Spleen (tissue), 7 donors: ENCODE data around the gene RIPOR3.

Experiments used
- POLR2A ChIP-seq, 3 donors: fragments of 450-650 bp; IDR thresholded peaks; one replicate each; pipeline ENCODE4 v1.5.1; 2017; ENCODE audit warnings: antibody characterized with exemption in 3 of 3, mild to moderate bottlenecking in 1 of 3
- TF ChIP-seq, protein P1 (sequence below), 11 experiments: fragments of 200-600 bp in 7 of 11; fragments of 450-650 bp in 4 of 11; sonication (generic) in 4 of 11; IDR thresholded peaks in 8 of 11; conservative IDR thresholded peaks in 3 of 11; 1 replicate in 7 of 11; 2 replicates in 4 of 11; pipeline versions ENCODE4 v1.4.0 to v1.8.0; 2016 to 2021; ENCODE audit warnings: antibody characterized with exemption in 11 of 11, inconsistent platforms in 4 of 11, mild to moderate bottlenecking in 1 of 11
- donor health status: DM: no; HTN: no; CAD: no; lungs with moderate emphysema.
- donor health status: DM: no; HTN: no; CAD: no.
- donor health status: DM: no; HTN: no; CAD: no.

DNA sequence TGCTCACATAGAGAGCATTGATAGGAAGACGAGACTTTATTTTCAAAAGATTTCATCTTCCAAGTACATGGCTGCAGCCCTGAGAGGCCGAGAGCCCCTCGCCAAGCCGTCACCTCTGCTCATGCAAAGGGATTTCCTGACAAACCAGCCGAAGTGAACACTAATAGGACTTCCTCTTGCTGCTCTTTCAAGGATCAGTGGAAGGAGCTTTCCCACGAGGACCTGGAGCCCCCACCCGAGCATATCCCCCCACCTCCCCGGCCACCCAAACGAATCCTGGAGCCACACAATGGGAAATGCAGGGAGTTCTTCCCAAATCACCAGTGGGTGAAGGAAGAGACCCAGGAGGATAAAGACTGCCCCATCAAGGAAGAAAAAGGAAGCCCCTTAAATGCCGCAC, 111.8 kb downstream of the RIPOR3 start:
- TF ChIP-seq, protein P1, sequence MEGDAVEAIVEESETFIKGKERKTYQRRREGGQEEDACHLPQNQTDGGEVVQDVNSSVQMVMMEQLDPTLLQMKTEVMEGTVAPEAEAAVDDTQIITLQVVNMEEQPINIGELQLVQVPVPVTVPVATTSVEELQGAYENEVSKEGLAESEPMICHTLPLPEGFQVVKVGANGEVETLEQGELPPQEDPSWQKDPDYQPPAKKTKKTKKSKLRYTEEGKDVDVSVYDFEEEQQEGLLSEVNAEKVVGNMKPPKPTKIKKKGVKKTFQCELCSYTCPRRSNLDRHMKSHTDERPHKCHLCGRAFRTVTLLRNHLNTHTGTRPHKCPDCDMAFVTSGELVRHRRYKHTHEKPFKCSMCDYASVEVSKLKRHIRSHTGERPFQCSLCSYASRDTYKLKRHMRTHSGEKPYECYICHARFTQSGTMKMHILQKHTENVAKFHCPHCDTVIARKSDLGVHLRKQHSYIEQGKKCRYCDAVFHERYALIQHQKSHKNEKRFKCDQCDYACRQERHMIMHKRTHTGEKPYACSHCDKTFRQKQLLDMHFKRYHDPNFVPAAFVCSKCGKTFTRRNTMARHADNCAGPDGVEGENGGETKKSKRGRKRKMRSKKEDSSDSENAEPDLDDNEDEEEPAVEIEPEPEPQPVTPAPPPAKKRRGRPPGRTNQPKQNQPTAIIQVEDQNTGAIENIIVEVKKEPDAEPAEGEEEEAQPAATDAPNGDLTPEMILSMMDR (IDR thresholded peaks at IDR 0.05 in 8 of 11, conservative IDR thresholded peaks at IDR 0.05 in 3 of 11) = no peak
- TF ChIP-seq POLR2A (IDR thresholded peaks at IDR 0.05) = no peak
